Transverse colon (tissue), 4 donors: Measurements from ENCODE around the gene CHAC2. TPM values are rescaled to one million over a fixed set of nuclear protein-coding genes. Genes with fewer than 3 reads are reported as not detected.
A peak's percentile ranks its signal among the peaks of the same experiment; 100 is the strongest.

Experiments
- DNase-seq: peaks from one replicate; pipeline ENCODE4 v3.0.0-alpha.2; 2019
- H3K27ac ChIP-seq, 4 donors: fragments of 200-600 bp; sonication (generic); 2 replicates each; pipeline ENCODE4 v1.5.1; 2016 to 2018; ENCODE audit warnings: inconsistent platforms in 4 of 4
- H3K27me3 ChIP-seq: fragments of 200-600 bp; sonication (generic); 2 replicates; pipeline ENCODE4 v1.5.1; 2017; ENCODE audit warnings: inconsistent platforms
- H3K36me3 ChIP-seq, 4 donors: fragments of 200-600 bp; sonication (generic); 2 replicates each; pipeline ENCODE4 v1.5.1; 2017 to 2019; ENCODE audit warnings: inconsistent platforms in 4 of 4
- H3K4me1 ChIP-seq, 4 donors: fragments of 200-600 bp; sonication (generic); 2 replicates each; pipeline ENCODE4 v1.5.1; 2017 to 2020; ENCODE audit warnings: inconsistent platforms in 4 of 4
- H3K4me3 ChIP-seq, 4 donors: fragments of 200-600 bp; sonication (generic); 1 replicate in 1 of 4; 2 replicates in 3 of 4; pipeline versions ENCODE4 v1.5.1 to v1.6.1; 2017 to 2019; ENCODE audit warnings: inconsistent platforms in 4 of 4
- H3K9me3 ChIP-seq, 2 donors: fragments of 200-600 bp; sonication (generic); 2 replicates each; pipeline ENCODE4 v1.5.1; 2017 to 2019; ENCODE audit warnings: inconsistent platforms in 2 of 2
- EP300 ChIP-seq: sonication (generic); formaldehyde crosslinking; IDR thresholded peaks from one replicate; pipeline ENCODE4 v1.6.1; 2017; ENCODE audit warnings: antibody characterized with exemption, low read depth
- POLR2A ChIP-seq: fragments of 450-650 bp; IDR thresholded peaks from one replicate; pipeline ENCODE4 v1.6.1; 2016; ENCODE audit warnings: antibody characterized with exemption, mild to moderate bottlenecking, moderate library complexity
- POLR2AphosphoS5 ChIP-seq, 3 donors: sonication (generic); formaldehyde crosslinking; IDR thresholded peaks; one replicate each; pipeline ENCODE4 v1.6.1; 2016; ENCODE audit warnings: antibody characterized with exemption in 3 of 3
- WGBS, 2 donors: methylation state at CpG; one replicate each; pipeline ENCODE4 v1.1.5; 2018; ENCODE audit warnings: low coverage in 1 of 2; 5-methylcytosine and 5-hydroxymethylcytosine counted together
- in situ Hi-C, 4 donors: fragments of 200-750 bp; cut with MboI; loops; one replicate each; pipeline versions ENCODE4 v1.15.0 to v1.15.1; 2017; ENCODE audit warnings: low sequenced_read_pairs in 3 of 4, low pct_ligation_motif_present in 1 of 4, low pct_unique_long_range_greater_than_20kb in 1 of 4
- intact Hi-C: fragments of 100-400 bp; cut with DNase I; formaldehyde crosslinking; loops from one replicate; pipeline ENCODE4 v1.15.1; 2023; ENCODE audit warnings: low total_unique reads
- total RNA-seq, 4 donors: library from RNA; depleted of rRNA; stranded (reverse); fragments of >200 nt; gene quantifications; one replicate each; pipeline ENCODE4 v1.1.0, GENCODE V29; 2016
- TF ChIP-seq, protein P1 (sequence below), 5 experiments: fragments of 200-600 bp in 3 of 5; fragments of 450-650 bp in 2 of 5; sonication (generic) in 3 of 5; IDR thresholded peaks; 1 replicate in 2 of 5; 2 replicates in 3 of 5; pipeline ENCODE4 v1.5.1; 2016 to 2017; ENCODE audit warnings: antibody characterized with exemption in 5 of 5, inconsistent platforms in 3 of 5, mild to moderate bottlenecking in 2 of 5, moderate library complexity in 1 of 5

Gene CHAC2
- total RNA-seq, 4 donors from 2014 or later, result 1.4 to 2.1 (median 1.5) TPM

DNA sequence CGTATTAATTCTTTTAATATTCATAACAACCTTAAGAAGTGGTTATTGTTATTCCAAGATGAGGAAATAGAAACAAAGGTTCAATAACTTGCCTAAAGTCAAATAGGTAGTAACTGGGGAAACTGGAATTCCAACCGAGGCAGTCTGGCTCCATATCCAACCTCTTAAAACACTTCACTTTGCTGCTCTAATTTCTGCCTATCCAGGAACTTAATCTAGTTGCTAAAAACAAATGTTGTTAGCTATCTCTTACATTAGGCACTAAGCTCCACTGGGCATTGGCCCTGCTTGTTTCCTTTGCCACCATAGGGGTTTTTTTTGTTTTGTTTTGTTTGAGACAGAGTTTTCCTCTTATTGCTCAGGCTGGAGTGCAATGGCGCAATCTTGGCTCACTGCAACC lies 44.0 kb downstream of the CHAC2 start:
- intact Hi-C loops, result no loop called here
- WGBS, 2 donors, result 94 to 100% methylated on average over 3 of the region's 3 CpGs
- no peaks in the 10 kb centered on the region for H3K9me3 ChIP-seq

DNA sequence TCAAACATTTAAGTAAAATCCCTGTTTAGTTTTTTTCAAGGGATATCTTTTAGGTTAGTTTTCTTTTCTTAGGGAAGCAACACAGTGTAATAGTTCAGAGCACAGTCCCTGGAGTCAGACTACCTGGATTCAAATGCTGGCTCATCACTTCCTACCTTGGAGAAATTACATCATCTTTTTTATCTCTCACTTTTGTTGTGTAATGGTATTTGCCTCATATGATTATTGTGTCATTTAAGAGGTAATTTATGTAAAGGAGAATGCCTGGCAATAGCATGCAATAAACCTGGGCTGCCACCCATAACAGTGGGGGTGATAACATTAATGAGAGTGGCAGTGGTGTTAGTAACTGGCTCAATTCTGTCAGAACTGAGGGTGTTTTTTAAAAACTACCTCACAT lies 45.5 kb downstream of the CHAC2 start:
- H3K9me3 ChIP-seq, result no peaks in the 10 kb centered on the region
- H3K27ac ChIP-seq, result no peak overlapping the region
- intact Hi-C loops (no loop called here), in situ Hi-C loops (no loop called here)
- peaks cover 0 to 77% (median 28%) of the 10 kb centered on the region in 4 donors for H3K36me3 ChIP-seq
- peaks cover 0 to 4% (median 0%) of the 10 kb centered on the region in 4 donors for H3K4me1 ChIP-seq
- DNase-seq, result no peak
- TF ChIP-seq EP300, result no peak
- TF ChIP-seq POLR2AphosphoS5 (IDR thresholded peaks at IDR 0.05), result no peak
- TF ChIP-seq POLR2A, result no peak
- TF ChIP-seq, protein P1, sequence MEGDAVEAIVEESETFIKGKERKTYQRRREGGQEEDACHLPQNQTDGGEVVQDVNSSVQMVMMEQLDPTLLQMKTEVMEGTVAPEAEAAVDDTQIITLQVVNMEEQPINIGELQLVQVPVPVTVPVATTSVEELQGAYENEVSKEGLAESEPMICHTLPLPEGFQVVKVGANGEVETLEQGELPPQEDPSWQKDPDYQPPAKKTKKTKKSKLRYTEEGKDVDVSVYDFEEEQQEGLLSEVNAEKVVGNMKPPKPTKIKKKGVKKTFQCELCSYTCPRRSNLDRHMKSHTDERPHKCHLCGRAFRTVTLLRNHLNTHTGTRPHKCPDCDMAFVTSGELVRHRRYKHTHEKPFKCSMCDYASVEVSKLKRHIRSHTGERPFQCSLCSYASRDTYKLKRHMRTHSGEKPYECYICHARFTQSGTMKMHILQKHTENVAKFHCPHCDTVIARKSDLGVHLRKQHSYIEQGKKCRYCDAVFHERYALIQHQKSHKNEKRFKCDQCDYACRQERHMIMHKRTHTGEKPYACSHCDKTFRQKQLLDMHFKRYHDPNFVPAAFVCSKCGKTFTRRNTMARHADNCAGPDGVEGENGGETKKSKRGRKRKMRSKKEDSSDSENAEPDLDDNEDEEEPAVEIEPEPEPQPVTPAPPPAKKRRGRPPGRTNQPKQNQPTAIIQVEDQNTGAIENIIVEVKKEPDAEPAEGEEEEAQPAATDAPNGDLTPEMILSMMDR (IDR thresholded peaks at IDR 0.05), result no peak
- H3K4me3 ChIP-seq, result no peak overlapping the region
- no peaks in the 10 kb centered on the region for H3K27me3 ChIP-seq

More for the DNA sequence above, 44.0 kb downstream of the CHAC2 start:
- no peak for TF ChIP-seq POLR2A
- TF ChIP-seq, protein P1 (IDR thresholded peaks at IDR 0.05), result no peak
- TF ChIP-seq POLR2AphosphoS5 (IDR thresholded peaks at IDR 0.05), result no peak
- no peak for TF ChIP-seq EP300
- in situ Hi-C loops, result no loop called here
- Histone ChIP-seq H3K36me3 (peaks cover 0 to 77% (median 34%) of the 10 kb centered on the region in 4 donors), H3K4me3 (no peak overlapping the region), H3K4me1 (peaks cover 0 to 4% (median 0%) of the 10 kb centered on the region in 4 donors), H3K27me3 (no peaks in the 10 kb centered on the region), H3K27ac (no peak overlapping the region)
- no peak for DNase-seq

DNA sequence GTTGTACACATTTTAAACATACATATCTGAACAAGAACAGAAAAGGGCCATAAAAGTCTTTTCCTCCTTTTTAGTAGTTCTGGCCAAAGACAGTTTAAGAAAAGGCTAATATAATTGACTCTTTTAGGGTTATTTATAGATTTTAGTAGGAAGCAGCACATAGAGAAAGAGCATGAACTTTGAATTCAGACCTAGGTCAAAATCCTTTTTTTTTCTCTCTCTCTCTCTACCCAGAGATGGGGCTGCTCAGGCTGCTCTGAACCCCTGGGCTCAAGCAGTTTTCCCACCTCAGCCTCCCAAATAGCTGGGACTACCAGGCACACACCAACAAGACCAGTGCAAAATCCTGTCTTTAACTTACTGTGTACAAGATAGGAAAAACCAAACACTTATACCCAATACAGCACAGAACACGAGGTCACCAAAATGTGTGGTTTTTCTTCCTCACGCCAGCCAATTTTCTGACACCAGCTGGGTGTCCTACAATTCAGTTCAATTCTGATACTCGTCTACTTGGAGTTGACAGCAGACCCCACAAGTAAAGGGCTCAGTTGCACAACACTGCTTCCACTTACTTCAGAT lies 51.3 kb downstream of the CHAC2 start:
- DNase-seq, result no peak
- in situ Hi-C loops (no loop called here), intact Hi-C loops (no loop called here)
- TF ChIP-seq EP300, result no peak
- TF ChIP-seq POLR2AphosphoS5 (IDR thresholded peaks at IDR 0.05), result no peak
- TF ChIP-seq, protein P1 (IDR thresholded peaks at IDR 0.05), result no peak
- Histone ChIP-seq H3K4me3 (no peak overlapping the region), H3K27me3 (no peaks in the 10 kb centered on the region), H3K27ac (peak overlapping the region in 1 of 4 donors; percentile 68), H3K36me3 (peaks cover 0 to 37% (median 9%) of the 10 kb centered on the region in 4 donors), H3K9me3 (no peaks in the 10 kb centered on the region), H3K4me1 (peaks cover 3 to 13% (median 8%) of the 10 kb centered on the region in 4 donors)
- WGBS, 2 donors, result 88% methylated on average over 3 of the region's 3 CpGs; no CpG with 5 or more reads in 1 of the 2 donors

DNA sequence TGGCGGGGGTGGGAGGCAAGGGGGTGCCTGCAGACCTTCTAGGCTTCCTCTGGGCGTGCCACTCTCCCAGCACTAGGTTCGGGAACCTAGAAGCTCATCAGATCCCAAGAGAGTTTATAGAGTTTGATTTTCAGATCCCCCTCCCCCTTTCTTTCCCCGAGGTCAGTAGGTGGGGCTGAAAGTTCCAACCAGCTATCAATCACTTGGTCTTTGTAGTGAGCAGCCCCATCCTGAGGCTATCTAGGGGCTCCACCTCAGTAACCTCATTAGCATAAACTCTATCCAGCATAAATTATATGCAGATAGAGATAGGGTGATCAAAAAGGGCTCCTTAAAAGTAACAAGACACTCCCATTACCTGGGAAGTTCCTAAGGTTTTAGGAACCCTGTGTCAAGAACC lies 52.0 kb downstream of the CHAC2 start:
- in situ Hi-C loops, result no loop called here
- no peak for DNase-seq
- Histone ChIP-seq H3K9me3 (no peaks in the 10 kb centered on the region), H3K4me1 (peaks cover 3 to 13% (median 8%) of the 10 kb centered on the region in 4 donors), H3K27ac (peak overlapping the region in 2 of 4 donors; percentile 60 to 68), H3K4me3 (peak overlapping the region in 1 of 4 donors; percentile 0), H3K27me3 (no peaks in the 10 kb centered on the region), H3K36me3 (peaks cover 0 to 37% (median 9%) of the 10 kb centered on the region in 4 donors)
- TF ChIP-seq POLR2A (no peak), EP300 (no peak), POLR2AphosphoS5 (IDR thresholded peaks at IDR 0.05) (no peak)
- TF ChIP-seq, protein P1 (IDR thresholded peaks at IDR 0.05), result no peak
- WGBS, 2 donors, result 70 to 77% methylated on average over 3 to 4 of the region's 4 CpGs
- intact Hi-C loops, result no loop called here
